GM12864 (cell line): Measurements from ENCODE around the gene LRRC26.

ENCODE experiments used
- DNase-seq: peaks from one replicate; pipeline ENCODE4 v3.0.0-alpha.2; 2011; ENCODE audit warnings: low read depth
- H3K4me3 ChIP-seq: 2 replicates; pipeline ENCODE4 v1.5.1; 2011; ENCODE audit warnings: mild to moderate bottlenecking, low read depth, low read length, control low read depth
- TF ChIP-seq, protein P1 (sequence below): IDR thresholded peaks from 2 replicates; pipeline ENCODE4 v1.5.1; 2011; ENCODE audit warnings: low read depth, mild to moderate bottlenecking, moderate library complexity, low read length, control low read depth, inconsistent platforms; ENCODE audit errors: missing control alignments

LRRC26 gene

DNA sequence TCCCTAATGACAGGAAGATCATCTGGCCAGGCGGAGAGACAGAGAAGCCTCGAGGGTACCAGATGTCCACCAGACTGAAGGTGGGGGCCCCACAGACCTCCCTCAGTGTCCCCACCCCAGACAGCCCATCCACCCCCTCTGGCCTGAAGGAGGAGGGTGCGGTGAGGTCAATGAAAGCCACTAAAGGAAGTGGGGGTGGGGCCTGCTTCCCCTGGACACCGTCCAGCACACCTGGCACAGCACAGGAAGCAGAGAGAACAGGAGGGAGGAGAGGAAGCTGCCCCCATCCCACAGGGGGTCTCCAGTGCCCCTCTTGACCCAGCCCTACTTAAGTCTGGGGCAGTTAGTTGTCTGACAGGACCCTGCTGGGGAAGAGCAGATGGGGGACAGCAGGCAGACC, 11.2 kb downstream of the LRRC26 start:
- H3K4me3 ChIP-seq: no peak overlapping the region
- TF ChIP-seq, protein P1, sequence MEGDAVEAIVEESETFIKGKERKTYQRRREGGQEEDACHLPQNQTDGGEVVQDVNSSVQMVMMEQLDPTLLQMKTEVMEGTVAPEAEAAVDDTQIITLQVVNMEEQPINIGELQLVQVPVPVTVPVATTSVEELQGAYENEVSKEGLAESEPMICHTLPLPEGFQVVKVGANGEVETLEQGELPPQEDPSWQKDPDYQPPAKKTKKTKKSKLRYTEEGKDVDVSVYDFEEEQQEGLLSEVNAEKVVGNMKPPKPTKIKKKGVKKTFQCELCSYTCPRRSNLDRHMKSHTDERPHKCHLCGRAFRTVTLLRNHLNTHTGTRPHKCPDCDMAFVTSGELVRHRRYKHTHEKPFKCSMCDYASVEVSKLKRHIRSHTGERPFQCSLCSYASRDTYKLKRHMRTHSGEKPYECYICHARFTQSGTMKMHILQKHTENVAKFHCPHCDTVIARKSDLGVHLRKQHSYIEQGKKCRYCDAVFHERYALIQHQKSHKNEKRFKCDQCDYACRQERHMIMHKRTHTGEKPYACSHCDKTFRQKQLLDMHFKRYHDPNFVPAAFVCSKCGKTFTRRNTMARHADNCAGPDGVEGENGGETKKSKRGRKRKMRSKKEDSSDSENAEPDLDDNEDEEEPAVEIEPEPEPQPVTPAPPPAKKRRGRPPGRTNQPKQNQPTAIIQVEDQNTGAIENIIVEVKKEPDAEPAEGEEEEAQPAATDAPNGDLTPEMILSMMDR: no peak
- no peak for DNase-seq

DNA sequence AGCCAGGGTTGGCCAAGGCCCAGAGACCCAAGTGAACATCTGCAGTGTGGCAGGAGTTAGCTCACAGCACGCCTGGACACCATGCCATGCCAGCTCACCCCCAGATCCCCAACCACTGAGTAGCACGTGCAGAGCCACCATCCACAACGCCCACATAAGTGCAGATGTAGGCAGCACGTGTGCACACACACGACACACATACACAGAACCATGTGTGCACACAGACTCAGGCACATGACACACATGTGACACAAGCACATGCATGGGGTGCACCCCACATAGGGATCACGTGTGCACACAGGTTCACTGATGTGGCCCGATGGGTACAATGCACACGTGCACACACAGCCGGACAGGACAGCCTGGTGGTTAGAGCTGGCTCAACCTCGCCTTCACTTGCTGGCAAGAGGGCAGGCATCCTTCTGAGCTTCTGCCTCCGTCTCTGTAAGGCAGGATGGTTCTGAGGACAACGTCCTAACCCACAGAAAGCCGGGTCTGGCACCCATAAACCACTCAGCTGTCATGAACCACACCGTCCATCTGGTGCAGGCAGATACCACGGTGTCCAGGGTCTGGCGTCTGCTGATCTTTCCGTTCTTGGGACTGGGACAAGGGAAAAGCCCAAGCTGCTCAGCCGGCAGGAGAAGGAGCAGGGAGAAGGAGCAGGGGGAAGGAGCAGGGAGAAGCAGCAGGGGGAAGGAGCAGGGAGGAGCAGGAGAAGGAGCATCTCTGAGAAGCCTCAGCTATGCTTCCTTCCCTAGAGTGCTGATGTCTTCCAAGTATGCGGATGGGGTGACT, 12.0 kb downstream of the LRRC26 start:
- TF ChIP-seq, protein P1: no peak
- no peak overlapping the region for H3K4me3 ChIP-seq
- DNase-seq: no peak

- TF ChIP-seq, protein P1: no peak
- DNase-seq: no peak
- peak overlapping the region; percentile 47 for H3K4me3 ChIP-seq
Measured at GRCh38 chr9:137156567-137157375, 13.1 kb downstream of the LRRC26 start.

GRCh38 chr9:137152844-137153405, 16.9 kb downstream of the LRRC26 start:
- TF ChIP-seq, protein P1: no peak
- H3K4me3 ChIP-seq: no peak overlapping the region
- DNase-seq: no peak

DNA sequence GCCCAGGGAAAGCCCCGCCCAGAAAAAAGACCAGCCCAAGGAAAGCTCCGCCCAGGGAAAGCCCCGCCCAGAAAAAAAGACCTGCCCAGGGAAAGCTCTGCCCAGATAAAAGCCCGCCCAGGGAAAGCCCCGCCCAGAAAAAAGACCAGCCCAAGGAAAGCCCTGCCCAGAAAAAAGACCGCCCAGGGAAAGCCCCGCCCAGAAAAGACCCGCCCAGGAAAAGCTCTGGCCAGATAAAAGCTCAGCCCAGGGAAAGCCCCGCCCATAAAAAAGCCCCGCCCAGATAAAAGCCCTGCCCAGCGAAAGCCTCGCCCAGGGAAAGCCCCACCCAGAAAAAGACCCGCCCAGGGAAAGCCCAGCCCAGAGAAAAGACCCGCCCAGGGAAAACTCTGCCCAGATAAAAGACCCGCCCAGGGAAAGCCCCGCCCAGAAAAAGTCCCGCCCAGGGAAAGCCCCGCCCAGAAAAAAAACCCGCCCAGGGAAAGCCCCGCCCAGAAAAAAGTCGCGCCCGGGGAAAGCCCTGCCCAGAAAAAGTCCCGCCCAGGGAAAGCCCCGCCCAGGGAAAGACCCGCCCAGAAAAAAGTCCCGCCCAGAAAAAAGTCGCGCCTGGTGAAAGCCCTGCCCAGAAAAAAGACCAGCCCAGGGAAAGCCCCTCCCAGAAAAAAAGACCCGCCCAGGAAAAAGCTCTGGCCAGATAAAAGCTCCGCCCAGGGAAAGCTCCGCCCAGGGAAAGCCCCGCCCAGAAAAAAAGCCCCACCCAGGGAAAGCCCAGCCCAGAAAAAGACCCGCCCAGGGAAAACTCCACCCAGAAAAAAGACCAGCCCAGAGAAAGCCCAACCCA, 19.0 kb downstream of the LRRC26 start:
- no peak overlapping the region for H3K4me3 ChIP-seq
- TF ChIP-seq, protein P1: no peak
- peak; percentile 53 for DNase-seq

DNA sequence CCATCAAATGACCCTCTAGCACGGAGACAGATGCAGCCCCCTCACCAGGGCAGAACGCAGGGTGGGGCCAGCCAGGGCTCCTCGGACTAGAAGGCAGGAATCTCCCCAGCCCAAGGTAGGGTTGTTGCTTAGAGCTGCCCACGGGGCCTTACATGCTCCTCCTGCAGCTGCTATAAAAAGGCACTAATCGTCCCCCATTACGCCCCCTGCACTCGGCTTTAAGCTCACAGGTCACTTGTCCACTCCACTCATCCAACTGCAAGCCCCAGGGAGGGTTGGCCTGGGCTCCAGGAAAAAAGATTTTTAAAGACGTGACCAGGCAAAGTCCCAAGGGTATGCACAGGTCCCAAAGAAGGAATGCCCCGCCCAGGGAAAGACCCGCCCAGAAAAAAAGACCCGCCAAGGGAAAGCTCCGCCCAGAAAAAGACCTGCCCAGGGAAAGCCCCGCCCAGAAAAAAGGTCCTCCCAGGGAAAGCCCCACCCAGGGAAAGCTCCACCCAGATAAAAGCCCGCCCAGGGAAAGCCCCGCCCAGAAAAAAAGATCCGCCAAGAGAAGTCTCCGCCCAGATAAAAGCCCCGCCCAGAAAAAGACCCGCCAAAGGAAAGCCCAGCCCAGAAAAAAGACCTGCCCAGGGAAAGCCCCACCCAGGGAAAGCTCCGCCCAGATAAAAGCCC, 19.8 kb downstream of the LRRC26 start:
- TF ChIP-seq, protein P1: no peak
- DNase-seq: peak; percentile 54
- H3K4me3 ChIP-seq: peak overlapping the region; percentile 22
